Natural killer cell (primary cell): ENCODE measurements around the gene PLCD1. TPM values are rescaled to one million over a fixed set of nuclear protein-coding genes. Genes with fewer than 3 reads are reported as not detected.

Source experiments
- ATAC-seq, 3 donors: fragments of 150-1000 bp in 2 of 3; fragments of 200-7000 bp in 1 of 3; cut with Tn5 transposase; 1 replicate in 1 of 3; 2 replicates in 2 of 3; pipeline ENCODE4 v1.10.0; 2021; ENCODE audit warnings: mild to moderate bottlenecking in 2 of 3, moderate library complexity in 2 of 3
- DNase-seq, 2 donors: peaks; one replicate each; pipeline versions ENCODE4 v3.0.0 to v3.0.0-alpha.2; 2013 to 2021; ENCODE audit warnings: mixed read lengths in 1 of 2
- H3K27ac ChIP-seq: one replicate; pipeline ENCODE4 v1.5.1; 2013; ENCODE audit warnings: mild to moderate bottlenecking, low read length
- H3K27me3 ChIP-seq: one replicate; pipeline ENCODE4 v1.6.1; 2013; ENCODE audit warnings: low read length; ENCODE audit not compliant: control insufficient read depth, insufficient read depth
- H3K36me3 ChIP-seq: one replicate; pipeline ENCODE4 v1.6.1; 2013; ENCODE audit warnings: low read length; ENCODE audit not compliant: control insufficient read depth, insufficient read depth
- H3K4me1 ChIP-seq: one replicate; pipeline ENCODE4 v1.6.1; 2013; ENCODE audit warnings: low read length; ENCODE audit not compliant: control insufficient read depth, insufficient read depth
- H3K4me3 ChIP-seq: one replicate; pipeline ENCODE4 v1.5.1; 2013; ENCODE audit warnings: low read length
- H3K9me3 ChIP-seq: one replicate; pipeline ENCODE4 v1.6.1; 2013; ENCODE audit warnings: low read length; ENCODE audit not compliant: control insufficient read depth, insufficient read depth
- H3K27ac Mint-ChIP-seq, 2 donors: one replicate each; pipeline ENCODE4 v1.8.0; 2022; ENCODE audit warnings: mild to moderate bottlenecking in 2 of 2, mixed read lengths in 2 of 2, moderate library complexity in 1 of 2
- H3K27me3 Mint-ChIP-seq, 2 donors: one replicate each; pipeline ENCODE4 v1.8.0; 2022; ENCODE audit warnings: low read depth in 2 of 2, mixed read lengths in 2 of 2
- H3K36me3 Mint-ChIP-seq: one replicate; pipeline ENCODE4 v1.8.0; 2022; ENCODE audit warnings: mixed read lengths
- H3K4me1 Mint-ChIP-seq, 2 donors: one replicate each; pipeline ENCODE4 v1.8.0; 2022; ENCODE audit warnings: mixed read lengths in 2 of 2
- H3K4me3 Mint-ChIP-seq: one replicate; pipeline ENCODE4 v1.8.0; 2022; ENCODE audit warnings: mild to moderate bottlenecking, moderate library complexity, mixed read lengths
- H3K9me3 Mint-ChIP-seq, 2 donors: one replicate each; pipeline ENCODE4 v1.8.0; 2022; ENCODE audit warnings: mixed read lengths in 2 of 2
- WGBS: methylation state at CpG from one replicate; pipeline ENCODE4 v1.1.7; 2013; ENCODE audit warnings: missing lambda C conversion rate; ENCODE audit not compliant: insufficient coverage; 5-methylcytosine and 5-hydroxymethylcytosine counted together
- intact Hi-C: fragments of 100-400 bp; cut with micrococcal nuclease; formaldehyde crosslinking; loops from one replicate; pipeline ENCODE4 v1.14.2; 2022
- total RNA-seq, 4 donors: library from RNA; stranded (reverse); fragments of 120-200 nt in 1 of 4; gene quantifications; one replicate each; pipeline versions ENCODE4 v1.2.3 to v1.2.4, GENCODE V29; 2013 to 2022
- TF ChIP-seq, protein P1 (sequence below): fragments of 200-600 bp; IDR thresholded peaks from one replicate; pipeline ENCODE4 v1.8.0; 2022; ENCODE audit warnings: antibody characterized with exemption

Gene PLCD1
- total RNA-seq, 3 donors from 2014 or later (not counting 1 experiment from before 2014, with no cell fraction given): 27.7 to 38.1 (median 29.4) TPM

DNA sequence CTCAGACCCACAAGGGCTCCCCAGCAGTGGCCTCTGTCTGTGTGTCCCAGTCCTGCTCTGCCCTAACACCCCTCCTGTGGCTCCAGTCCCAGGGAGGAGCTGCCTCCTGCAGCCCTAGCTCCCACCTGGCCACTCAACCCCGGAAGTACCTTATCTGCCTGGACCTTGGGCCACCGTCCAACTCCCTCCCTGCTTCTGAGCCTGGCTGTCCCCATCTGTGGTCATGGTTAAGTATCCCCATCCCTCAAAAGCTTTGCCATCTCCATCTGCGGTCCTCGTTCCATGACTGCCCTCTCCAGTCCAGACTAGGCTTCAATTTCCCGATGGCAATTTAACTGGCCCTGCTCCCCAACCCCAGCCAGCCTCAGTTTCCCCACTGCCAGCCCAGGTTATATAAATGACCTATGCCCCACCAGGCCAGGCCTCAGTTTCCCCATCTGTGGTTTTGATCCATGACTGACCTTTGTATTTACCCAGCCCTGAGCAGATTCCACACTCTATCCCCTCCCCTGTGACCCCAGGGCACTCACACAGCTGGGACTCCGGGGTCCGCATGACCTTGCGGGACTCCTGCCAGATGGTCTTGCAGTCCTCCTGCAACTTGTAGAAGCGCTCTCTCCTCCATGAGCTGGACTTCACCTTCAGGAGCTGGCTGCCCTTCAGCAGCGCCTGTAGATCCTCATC is 9.6 kb downstream of the PLCD1 start:
- peak overlapping the region in 1 of 2 donors; percentile 99 for H3K27ac Mint-ChIP-seq

DNA sequence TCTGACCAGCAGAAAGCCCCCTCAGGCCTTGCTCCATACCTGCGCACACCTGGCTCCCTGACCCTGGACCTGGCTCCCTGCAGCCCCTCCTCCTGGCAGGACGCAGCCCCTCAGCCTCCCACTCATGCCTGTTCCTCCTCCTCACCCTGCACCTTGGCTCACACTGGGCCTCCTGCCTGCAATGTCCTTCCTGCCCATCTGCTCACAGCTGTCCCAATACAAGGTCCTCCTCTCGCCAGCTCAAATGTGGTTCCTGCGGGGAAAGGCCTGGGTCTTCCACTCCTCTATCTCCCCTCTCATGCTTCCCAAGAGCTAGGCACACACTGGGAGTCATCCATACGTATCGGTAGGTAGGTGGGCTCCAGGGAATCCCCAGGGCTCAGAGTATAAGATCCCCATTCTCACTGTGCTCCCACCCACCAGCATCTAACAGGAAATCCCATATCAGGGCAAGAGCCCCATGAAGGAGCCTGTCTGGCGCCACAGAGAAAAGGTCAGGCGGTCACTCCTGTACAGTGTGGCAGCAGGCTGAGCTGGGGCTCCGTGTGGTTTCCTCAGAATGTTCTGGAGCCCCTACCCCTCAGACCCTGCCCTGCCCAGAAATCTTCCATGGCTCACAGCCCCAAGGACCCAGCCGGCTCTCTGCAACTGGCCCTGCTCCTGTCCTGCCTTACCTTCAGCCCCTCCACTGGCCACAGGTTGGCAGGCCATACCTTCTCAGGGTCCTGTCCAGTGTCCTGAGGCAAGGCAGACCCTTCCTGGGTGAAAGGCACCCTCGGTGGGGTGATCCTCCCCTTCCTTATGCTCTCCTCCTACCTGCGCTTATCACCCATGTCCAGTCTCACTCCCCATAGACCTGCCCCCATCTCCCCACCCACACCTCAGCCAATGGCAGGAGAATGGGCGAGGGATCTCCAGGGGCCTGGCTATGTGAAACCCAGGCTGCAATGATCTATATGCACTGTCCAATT is 10.9 kb downstream of the PLCD1 start:
- H3K27ac ChIP-seq: no peak overlapping the region
- no peak for ATAC-seq

More for the DNA sequence above, 9.6 kb downstream of the PLCD1 start:
- H3K4me3 Mint-ChIP-seq: no peak overlapping the region
- intact Hi-C loops: no loop called here
- Histone ChIP-seq H3K36me3 (peaks cover 23% of the 10 kb centered on the region), H3K27me3 (no peaks in the 10 kb centered on the region), H3K4me1 (peaks cover 20% of the 10 kb centered on the region), H3K4me3 (no peak overlapping the region), H3K9me3 (peaks cover 3% of the 10 kb centered on the region), H3K27ac (no peak overlapping the region)
- no peak for DNase-seq
- peaks cover 12 to 49% of the 10 kb centered on the region in 2 donors for H3K4me1 Mint-ChIP-seq
- TF ChIP-seq, protein P1, sequence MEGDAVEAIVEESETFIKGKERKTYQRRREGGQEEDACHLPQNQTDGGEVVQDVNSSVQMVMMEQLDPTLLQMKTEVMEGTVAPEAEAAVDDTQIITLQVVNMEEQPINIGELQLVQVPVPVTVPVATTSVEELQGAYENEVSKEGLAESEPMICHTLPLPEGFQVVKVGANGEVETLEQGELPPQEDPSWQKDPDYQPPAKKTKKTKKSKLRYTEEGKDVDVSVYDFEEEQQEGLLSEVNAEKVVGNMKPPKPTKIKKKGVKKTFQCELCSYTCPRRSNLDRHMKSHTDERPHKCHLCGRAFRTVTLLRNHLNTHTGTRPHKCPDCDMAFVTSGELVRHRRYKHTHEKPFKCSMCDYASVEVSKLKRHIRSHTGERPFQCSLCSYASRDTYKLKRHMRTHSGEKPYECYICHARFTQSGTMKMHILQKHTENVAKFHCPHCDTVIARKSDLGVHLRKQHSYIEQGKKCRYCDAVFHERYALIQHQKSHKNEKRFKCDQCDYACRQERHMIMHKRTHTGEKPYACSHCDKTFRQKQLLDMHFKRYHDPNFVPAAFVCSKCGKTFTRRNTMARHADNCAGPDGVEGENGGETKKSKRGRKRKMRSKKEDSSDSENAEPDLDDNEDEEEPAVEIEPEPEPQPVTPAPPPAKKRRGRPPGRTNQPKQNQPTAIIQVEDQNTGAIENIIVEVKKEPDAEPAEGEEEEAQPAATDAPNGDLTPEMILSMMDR: no peak
- 97% methylated on average over 10 of the region's 10 CpGs for WGBS
- no peaks in the 10 kb centered on the region for H3K27me3 Mint-ChIP-seq
- peaks cover 0 to 3% of the 10 kb centered on the region in 2 donors for H3K9me3 Mint-ChIP-seq
- H3K36me3 Mint-ChIP-seq: peaks cover 9% of the 10 kb centered on the region
- no peak for ATAC-seq

DNA sequence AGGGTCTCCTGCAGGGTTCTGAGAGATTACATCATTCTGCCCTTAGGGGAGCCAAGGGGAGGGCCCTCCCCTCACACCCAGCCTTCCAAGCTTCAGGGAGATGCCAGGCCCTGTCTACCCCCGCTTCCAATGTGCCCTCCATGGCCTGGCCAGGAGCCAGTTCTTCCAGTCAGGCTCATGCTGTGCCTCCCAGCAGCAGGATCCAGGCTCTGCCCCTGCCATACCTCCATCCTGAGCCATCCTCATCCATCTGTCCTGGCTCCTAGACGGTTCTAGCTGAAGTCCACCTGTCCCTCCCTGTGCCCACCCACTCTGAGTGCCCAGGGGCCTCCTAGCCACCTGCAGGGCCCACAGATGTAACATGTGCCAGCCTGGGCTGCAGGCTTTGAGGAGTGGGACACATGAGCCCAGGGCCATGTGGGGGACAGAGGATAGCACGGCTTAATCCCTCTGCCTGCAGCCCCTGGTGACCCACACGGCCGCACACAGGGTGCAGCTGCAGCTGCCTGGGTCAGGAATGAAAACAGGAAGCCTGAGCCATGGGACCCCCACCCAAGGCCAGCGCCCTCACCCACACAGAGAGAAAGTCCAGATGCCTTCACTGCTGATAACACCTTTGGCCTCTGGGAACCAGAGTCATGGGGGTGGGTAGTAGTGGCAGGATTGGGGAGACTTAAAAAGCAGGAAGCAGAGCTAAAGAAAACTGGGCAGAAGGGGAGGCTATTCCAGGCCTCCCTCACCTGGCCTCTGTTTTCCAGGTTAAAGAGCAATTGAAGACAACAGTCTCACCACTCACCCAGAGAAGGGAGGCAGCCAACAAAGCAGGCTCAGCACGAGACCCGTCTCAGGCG is 11.8 kb downstream of the PLCD1 start:
- Mint-ChIP-seq H3K27me3 (no peaks in the 10 kb centered on the region), H3K4me3 (no peak overlapping the region), H3K27ac (no peak overlapping the region), H3K36me3 (peaks cover 22% of the 10 kb centered on the region), H3K4me1 (peaks cover 5 to 28% of the 10 kb centered on the region in 2 donors), H3K9me3 (peaks cover 0 to 3% of the 10 kb centered on the region in 2 donors)
- no peak for ATAC-seq
- 83% methylated on average over 9 of the region's 9 CpGs for WGBS
- H3K4me1 ChIP-seq: peaks cover 3% of the 10 kb centered on the region
- TF ChIP-seq, protein P1: no peak
- no peak overlapping the region for H3K4me3 ChIP-seq
- intact Hi-C loops: no loop called here
- H3K27ac ChIP-seq: no peak overlapping the region
- no peaks in the 10 kb centered on the region for H3K27me3 ChIP-seq
- peaks cover 23% of the 10 kb centered on the region for H3K36me3 ChIP-seq
- peaks cover 3% of the 10 kb centered on the region for H3K9me3 ChIP-seq
- DNase-seq: no peak

More for the DNA sequence above, 10.9 kb downstream of the PLCD1 start:
- Mint-ChIP-seq H3K9me3 (peaks cover 0 to 3% of the 10 kb centered on the region in 2 donors), H3K27ac (no peak overlapping the region), H3K4me3 (no peak overlapping the region), H3K36me3 (peaks cover 21% of the 10 kb centered on the region), H3K4me1 (peaks cover 7 to 37% of the 10 kb centered on the region in 2 donors), H3K27me3 (no peaks in the 10 kb centered on the region)
- Histone ChIP-seq H3K27me3 (no peaks in the 10 kb centered on the region), H3K4me1 (peaks cover 12% of the 10 kb centered on the region), H3K36me3 (peaks cover 23% of the 10 kb centered on the region), H3K4me3 (no peak overlapping the region), H3K9me3 (peaks cover 3% of the 10 kb centered on the region)
- 91% methylated on average over 13 of the region's 13 CpGs for WGBS
- TF ChIP-seq, protein P1: no peak
- no peak for DNase-seq
- intact Hi-C loops: no loop called here
